ENCODE data around the gene ANKRD63.

The ANKRD63 gene

DNA sequence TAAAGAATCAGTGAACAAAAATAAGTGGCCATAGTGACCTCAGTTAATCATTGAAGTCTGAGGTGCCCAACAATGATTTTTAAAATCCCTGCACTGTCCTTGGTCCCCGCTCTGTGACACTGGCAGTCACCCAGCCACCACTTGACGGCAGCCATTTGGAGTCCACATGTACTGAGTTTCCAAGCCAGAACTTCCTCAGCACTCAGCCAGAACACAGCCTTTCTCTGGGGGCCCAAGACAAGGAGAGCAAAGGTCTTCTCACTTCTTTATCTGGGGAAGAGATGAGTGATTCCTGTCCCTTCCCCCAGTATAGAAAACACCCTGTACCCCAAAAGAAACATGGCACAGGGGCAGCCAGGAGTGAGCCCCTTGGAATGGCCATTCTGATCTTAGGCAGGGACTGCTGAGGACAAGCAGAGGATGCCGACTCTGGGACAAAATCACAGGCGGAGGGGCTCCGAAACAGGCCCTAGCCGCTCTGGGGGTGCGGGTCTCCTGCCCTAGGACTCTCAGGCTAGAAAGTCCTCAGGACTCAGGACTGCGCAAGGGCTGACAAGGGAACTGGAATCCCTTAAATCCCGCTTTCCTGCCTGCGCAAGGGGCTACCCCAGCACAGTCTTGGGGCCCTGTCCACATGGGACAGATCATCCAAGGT lies 31.3 kb downstream of the ANKRD63 start:
- H3K4me3 ChIP-seq (ENCODE audit: control insufficient read depth, low read depth, low read length), result no peak overlapping the region
- DNase-seq (ENCODE audit: low read depth), result no peak
- TF ChIP-seq CTCF (IDR thresholded peaks at IDR 0.05; ENCODE audit: control insufficient read depth, insufficient read depth, low read depth, low read length, missing control alignments), result no peak

- no peak for TF ChIP-seq CTCF (IDR thresholded peaks at IDR 0.05; ENCODE audit: control insufficient read depth, insufficient read depth, low read depth, low read length, missing control alignments)
- H3K4me3 ChIP-seq (ENCODE audit: control insufficient read depth, low read depth, low read length), result no peak overlapping the region
- no peak for DNase-seq (ENCODE audit: low read depth)
Observed at GRCh38 chr15:40250771-40251483, 31.9 kb downstream of the ANKRD63 start.

DNA sequence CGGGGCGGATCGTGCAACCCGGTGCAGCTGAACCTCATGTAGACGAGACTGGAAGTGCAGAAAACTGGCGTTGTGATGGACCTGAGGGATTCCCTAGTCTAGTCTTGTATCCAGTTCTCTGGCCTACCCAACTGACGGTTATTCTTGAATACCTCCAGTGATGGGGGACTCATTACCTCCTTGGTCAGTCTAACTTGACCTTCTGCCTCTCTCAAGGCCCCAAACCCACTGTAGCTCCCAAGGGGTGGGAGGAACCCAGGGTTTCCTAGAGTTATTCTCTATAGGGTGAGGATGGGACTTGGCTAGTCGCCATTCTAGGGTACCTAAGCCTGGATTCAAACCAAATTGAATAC lies 32.6 kb downstream of the ANKRD63 start:
- no peak for TF ChIP-seq CTCF (IDR thresholded peaks at IDR 0.05; ENCODE audit: control insufficient read depth, insufficient read depth, low read depth, low read length, missing control alignments)
- no peak overlapping the region for H3K4me3 ChIP-seq (ENCODE audit: control insufficient read depth, low read depth, low read length)
- DNase-seq (ENCODE audit: low read depth), result no peak

DNA sequence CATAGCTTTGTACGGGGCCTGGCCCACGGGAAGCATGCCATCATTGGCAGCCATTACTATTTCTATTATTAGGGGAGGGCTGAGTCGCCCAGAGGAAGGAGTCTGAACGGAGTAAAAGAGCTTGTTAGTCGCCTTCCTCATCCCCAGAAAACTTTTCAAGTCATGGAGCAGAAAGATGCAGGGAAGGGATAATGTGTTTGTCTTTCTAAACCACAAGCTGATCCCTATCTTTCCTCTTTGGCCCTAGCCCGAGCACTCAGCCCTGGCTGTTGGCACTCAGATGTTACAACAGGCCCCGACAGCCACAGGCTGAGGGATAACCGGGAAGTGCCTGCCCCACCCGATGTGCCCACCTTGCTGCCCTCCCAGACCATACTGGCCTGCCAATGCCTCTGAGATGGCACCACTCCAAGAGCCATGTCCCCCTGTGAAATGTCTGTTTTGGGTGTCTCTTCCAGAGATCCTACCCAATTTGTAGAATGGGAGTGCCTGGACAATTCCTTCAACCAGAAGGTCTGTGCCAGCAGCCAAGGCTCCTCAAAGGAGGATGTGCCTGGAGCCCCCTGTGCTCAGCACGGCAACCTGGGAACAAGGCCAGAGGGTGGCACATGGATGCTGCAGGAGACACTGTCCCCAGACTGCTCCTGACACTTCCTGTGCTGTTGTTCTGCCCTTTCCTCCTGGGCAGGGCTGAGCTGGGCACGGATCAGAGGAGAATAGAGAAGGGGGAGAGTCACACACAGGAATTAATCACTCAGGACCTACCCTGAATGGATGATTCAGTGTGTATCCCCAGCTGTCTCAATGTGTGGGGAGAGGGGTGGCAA lies 33.2 kb downstream of the ANKRD63 start:
- no peak overlapping the region for H3K4me3 ChIP-seq (ENCODE audit: control insufficient read depth, low read depth, low read length)
- DNase-seq (ENCODE audit: low read depth), result no peak
- TF ChIP-seq CTCF (IDR thresholded peaks at IDR 0.05; ENCODE audit: control insufficient read depth, insufficient read depth, low read depth, low read length, missing control alignments), result no peak

- no peak for DNase-seq (ENCODE audit: low read depth)
- no peak overlapping the region for H3K4me3 ChIP-seq (ENCODE audit: control insufficient read depth, low read depth, low read length)
- no peak for TF ChIP-seq CTCF (IDR thresholded peaks at IDR 0.05; ENCODE audit: control insufficient read depth, insufficient read depth, low read depth, low read length, missing control alignments)
Observed at GRCh38 chr15:40248006-40248783, 34.7 kb downstream of the ANKRD63 start.

- DNase-seq (ENCODE audit: low read depth), result no peak
- TF ChIP-seq CTCF (IDR thresholded peaks at IDR 0.05; ENCODE audit: control insufficient read depth, insufficient read depth, low read depth, low read length, missing control alignments), result no peak
- no peak overlapping the region for H3K4me3 ChIP-seq (ENCODE audit: control insufficient read depth, low read depth, low read length)
Observed at GRCh38 chr15:40247406-40247971, 35.4 kb downstream of the ANKRD63 start.

Measured in AG09309 (cell line).